Measurements from ENCODE around the gene SIX1.

Gene SIX1

DNA sequence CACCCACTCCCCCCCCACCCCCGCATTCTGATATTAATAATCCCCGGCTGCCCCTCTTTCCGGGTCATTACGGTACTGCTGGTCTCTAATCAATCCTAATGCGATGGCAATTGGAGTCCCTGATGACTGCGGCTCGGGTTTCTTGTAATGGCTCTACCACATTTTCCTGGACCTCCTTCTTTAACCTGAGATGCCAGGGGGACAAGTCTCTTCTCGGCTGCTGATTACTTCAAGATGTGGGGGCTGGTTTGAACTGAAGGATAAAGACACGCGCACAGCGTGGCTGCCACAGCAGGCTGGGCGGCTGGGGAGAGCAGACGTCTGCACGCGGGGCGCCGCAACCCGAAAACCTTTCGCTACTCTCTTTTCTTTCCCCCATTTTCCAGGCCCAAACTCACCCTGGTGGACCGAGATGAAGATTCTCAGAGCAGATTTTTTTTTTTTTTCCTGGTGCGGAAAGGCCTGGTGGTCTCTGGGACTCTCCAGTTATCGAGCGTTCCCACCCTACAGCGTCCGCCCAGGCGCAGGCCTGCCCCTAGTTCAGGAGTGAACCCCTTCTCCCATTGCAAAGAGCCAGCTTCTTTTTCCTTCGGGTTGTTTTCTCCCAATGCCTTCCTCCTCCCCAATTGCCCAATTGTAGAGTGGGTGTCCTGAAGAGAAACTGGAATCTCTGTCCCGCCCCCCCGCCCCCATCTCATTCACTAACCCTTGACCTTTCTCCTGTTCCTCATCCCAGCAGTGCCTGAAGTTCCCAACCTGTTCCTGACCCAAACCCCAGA is 6.0 kb upstream of the SIX1 start:
- DNase-seq (ENCODE audit: low spot score): no peak

DNA sequence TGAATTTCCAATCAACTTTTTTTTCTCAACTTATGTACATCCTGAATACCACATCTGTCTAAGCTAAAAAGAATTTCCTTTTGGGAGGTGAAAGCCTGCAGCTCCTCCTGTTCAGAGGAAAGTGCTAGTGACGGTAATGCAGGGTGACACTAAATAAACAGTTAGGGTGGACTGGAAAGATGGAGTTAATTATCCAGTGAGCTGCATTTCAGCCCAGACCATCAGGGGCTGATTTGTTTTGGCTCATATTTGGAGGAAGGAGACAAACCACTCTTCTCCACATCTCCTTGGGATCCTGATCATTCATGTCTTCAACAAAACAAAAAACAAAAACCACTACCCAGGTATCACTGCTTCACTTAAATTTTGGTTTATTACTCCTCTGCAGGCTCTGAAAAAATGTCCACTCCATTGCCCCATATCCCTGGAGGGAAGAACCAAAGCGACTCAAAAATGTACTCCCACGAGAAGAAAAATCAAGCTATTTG is 5.1 kb upstream of the SIX1 start:
- no peak for DNase-seq (ENCODE audit: low spot score)

DNA sequence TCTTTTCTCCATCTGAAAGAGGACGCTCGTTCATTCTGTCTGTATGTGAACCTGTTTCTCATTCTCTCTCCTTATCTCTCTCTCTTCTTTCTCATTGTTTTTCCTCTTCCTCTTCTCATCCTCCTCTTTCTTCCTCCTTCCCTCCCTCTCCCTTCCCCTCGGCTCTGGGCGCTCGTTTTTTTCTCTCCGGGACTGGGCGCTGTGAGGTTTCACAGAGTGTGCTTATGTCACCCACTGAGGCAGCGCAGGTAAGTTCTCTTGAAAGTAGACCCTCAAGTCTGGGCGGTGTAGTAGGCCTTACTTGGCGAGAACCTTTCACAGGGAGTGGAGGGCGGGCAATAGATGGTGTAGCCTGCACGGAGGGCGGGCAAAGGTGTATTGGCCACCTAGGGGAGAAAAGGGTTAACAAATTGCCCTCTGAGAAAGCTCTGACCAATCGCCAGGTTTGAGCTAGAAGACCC is 4.5 kb upstream of the SIX1 start:
- DNase-seq (ENCODE audit: low spot score): no peak

DNA sequence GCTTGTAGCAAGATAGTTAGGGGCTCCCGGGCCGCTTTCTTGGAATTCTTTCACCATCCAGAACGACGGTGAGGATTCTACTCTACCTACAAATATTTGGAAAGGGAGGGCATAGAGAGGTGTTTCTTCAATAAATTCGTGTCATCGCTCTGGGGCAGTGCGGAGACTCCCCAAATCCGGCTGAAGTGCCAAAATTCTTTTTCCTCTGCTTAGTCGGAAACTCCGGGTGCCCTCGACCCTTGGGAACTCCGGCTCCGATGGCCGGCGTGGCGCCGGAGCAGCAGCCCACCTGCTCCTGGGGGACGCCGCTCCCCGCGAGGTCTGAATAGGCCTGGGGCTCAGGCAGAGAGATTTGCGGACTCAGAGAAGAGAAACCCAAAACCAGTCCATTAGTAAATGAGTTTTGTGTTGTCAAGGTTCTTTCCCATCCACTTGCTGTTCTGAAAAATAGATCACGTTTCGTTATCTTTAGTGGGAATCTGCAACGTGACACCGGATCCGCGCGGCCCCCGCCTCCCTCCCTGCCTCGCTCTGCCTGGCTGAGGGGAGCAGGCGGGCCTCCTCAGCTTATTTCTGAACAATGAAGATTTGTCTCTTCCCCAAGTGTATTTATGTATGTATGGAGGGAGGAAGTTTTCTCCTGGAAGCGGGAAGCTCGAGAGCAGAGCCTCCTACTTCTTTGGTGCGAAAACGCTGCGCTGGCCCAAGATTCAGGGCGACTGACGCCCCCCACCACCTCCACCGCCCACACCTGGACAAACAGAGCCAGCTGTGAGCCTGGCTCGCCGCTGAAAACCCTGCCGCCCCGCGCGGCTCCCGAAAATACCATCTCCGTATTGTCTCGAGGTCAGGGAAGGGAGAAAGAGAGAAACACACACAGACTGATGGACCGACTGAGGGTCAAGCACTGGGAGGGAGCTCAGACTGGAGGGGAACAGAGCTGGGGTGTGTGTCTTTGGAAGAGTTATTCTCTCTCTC is 3.7 kb upstream of the SIX1 start:
- no peak for DNase-seq (ENCODE audit: low spot score)

DNA sequence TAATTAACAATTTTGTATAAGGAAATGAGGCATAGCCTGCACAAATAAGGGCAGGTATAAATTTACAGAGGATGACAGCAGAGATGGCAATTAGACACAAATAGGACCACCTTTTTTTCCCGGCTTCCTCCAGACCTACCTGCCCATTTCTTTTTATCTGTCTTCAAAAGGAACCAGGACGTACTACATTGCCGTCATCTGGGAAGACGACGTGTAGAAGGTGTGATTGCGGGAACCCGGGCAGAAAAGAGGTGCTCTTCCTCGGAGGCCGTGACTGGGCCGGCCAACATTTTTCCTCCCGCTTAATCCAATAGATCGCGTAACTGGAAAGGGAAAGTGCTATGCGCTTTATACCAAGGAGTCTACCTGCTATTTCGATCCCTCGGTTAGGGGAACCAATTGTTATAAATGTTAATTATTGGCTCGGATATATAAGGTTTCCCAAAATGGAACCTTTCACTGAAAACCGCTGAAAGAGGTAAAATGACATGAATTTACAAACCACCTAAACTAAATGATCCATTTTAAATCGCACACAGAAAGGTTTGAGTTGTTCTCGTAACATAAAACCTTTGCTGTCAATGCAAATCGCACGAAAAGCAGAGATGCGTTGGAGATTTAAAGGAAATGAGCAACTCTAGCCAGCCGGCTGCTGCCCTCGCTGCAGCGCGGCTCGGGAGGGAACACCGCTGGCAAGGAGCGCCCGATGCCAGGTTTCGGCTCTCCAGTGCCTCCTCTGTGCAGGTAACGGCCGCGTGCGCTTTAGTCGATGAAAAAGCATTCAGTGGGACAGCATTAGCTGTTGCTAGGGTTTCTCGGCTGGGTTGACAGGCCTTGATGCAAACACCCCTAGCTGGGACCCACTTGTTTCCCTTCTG is 2.8 kb upstream of the SIX1 start:
- no peak for DNase-seq (ENCODE audit: low spot score)

DNA sequence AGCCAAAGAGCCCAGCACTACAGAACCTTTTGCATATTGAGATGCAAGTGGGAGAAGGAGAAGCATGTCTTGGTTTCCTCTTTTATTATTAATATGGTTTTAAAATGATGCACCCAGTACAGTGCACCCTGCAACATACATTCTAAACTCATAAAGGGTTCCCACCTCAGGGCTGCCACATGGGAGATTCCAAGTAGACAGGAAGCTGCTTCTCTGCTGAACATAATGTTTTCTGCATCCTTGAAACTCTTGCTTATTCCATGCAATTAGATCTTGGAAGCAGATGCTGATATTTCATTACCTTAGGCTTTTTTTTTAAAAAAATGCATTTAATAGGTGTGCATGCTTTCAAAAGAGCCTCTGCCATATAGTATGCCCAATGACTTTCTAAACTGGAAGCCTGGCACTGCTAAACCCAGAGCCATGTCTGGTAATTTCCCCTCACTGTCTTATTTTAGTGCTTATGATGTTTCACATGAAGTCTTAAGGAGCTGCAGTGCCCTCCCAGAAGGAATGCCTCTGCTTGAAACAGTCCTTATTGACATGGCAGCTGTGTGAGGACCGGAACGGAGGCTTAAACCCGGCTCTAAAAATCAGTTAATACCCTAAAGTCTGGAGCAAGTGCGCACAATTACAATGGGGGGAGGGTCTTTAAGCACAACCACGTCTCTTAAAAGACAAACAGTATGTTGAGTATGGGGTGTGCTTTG is 2.0 kb upstream of the SIX1 start:
- no peak for DNase-seq (ENCODE audit: low spot score)

DNA sequence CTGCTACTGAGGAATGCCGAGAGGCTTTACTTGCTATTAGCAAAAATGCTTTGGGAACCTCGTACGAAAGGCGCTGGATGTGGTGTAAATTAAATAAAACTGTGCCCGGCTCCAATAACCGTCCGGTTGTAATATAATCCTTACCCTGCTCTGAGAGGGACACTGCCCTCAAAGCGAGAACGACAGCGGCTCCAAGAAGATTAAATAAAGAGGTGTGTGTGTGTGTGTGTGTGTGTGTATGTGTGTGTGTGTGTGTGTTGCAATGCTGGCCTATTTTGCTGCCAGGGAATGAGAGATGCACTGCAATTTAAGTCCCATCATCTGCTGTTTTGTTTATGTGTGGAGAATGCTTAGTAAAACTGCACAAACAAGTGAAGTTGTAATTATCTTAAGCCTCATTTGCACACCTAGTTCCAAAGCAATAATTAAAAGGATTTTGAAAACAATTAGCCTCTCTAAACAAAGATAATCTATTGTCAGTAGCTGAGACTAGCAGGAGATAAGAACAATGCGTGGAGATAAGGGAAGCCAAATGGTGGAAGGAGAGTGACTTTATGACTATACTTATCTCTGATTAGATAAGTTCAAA is 1.2 kb upstream of the SIX1 start:
- DNase-seq (ENCODE audit: low spot score): no peak

DNA sequence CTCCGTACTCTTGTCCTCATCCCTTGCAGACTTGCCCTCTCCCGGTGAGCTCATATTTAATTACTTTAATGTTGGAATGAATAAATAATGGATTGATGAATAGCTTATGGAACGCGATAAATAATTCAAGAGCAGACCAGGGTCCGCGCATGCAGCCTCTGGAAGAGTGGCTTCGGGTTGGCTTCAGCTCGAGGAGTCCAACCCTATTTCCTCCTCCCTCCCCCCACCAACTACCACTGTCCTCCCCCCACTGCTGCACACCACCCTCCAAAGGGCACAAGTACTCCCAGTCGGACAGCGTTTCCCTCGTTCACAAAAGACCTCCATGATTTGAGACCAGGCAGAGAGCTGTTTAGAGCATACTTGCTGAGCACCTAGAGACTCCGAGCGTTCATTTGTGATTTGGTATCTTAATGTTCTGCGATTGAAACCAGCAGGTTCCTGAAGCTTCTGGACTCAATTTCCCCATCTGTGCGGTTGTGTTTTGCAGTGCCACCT is 647 bp upstream of the SIX1 start:
- DNase-seq (ENCODE audit: low spot score): no peak

DNA sequence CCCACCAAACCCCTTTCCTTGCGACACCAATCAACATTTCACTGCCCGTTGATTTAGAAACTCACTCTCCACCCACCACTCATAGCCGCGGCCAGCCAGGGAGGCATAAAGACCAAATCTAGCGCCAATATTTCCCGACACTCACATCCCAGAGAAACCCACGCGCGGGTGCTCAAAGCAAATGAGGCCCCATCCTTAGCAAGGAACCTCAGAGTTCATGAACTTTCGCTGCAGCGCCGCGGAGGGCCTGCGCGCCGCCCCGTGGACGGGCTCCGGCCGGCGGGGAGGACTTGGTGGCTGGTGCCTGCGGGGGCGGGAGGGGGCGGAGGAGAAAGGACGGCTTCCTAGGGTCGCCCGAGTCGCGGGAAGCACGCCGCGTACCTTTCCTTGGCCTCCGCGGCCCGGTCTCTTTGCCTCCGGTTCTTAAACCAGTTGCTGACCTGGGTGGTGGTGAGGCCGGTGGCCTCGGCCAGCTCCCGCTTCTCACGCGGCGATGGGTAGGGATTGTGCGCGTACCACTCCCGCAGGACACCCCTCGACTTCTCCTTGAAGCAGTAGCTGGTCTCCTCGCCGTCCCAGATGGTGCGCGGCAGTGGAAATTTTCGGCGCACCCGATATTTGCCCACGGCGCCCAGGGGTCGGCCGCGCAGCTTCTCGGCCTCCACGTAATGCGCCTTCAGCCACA is 886 bp downstream of the SIX1 start:
- no peak for DNase-seq (ENCODE audit: low spot score)

DNA sequence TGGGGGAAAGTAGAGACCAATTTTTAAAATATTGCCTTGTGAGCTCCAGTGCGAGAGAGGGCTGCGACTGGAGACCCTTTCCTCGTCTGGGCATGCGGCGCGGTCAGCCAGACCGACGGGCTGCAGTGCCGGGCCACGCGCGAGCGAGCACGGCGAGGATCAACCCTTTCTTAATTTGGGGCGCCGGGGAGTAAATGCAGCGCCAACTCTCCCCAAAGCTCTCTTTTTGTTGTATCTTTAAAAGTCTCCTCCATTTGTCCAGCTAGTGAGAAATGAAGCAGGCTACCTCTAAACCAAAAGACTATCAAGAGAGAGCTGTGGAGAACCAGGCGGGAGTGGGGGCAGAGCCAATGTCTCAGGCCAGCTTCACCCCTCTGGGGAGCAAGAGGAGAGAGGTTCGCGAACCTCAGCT is 1.4 kb downstream of the SIX1 start:
- no peak for DNase-seq (ENCODE audit: low spot score)

DNA sequence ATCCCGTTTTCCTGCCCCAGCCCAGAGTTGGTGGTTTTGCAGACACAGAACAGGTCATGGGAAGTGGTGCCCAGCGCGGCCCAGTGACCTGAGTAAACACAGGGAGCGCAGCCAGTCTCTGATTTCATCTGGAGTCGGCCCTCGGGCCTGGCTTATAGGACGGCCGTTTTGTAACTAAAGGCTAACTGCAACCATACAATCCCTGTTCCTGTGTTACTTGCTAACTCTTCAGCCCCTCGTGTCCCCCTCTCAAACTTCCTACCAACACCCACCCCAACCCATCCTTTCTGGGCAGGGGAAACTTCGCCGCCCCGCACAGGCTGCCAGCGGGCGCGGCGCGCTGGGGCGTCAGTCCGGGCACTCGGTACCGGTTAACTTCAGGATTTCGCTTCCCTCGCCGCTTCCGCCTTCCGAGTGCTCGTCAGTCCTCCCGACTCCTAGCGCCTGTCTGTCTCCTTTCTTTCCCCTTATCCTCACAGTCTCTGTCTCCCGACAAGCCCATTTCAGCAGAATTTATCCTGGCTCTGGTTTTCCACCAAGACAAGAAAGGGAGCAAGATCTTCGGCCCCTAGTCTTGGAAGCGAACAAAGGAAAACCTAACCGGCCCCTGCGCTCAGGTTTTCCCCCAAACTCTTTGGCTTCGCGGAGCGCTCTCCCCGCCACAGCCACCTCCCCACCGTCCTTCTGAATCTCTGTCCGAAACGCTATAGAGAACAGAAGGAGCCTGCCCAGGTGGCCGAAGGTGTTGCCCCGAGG is 2.0 kb downstream of the SIX1 start:
- no peak for DNase-seq (ENCODE audit: low spot score)

DNA sequence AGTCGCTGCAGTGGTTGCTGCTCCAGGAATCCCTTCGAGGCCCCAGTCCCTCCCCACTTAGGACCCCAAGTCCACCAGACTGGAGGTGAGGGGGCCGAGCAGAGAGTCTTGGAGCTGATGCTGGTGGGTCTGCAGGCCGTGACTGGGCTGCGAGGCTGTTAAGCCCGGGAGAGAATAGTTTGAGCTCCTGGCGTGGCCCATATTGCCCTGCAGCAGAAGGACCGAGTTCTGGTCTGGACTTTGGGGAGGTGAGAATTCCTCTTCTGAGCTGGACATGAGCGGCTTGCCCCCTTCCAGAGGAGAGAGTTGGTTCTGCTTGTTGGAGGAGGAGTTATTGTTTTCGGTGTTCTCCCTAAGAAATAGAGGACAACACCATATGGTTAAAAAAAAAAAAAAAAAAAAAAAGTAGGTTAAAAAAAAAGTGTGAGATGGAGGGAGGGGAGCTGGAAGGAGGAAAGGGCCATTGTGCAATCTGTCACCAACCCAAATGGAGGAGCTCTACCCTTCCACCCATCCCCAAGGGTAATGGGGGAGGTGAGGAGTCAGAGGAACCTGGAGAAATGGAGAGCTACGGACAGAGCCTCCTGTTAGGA is 3.0 kb downstream of the SIX1 start:
- DNase-seq (ENCODE audit: low spot score): no peak

DNA sequence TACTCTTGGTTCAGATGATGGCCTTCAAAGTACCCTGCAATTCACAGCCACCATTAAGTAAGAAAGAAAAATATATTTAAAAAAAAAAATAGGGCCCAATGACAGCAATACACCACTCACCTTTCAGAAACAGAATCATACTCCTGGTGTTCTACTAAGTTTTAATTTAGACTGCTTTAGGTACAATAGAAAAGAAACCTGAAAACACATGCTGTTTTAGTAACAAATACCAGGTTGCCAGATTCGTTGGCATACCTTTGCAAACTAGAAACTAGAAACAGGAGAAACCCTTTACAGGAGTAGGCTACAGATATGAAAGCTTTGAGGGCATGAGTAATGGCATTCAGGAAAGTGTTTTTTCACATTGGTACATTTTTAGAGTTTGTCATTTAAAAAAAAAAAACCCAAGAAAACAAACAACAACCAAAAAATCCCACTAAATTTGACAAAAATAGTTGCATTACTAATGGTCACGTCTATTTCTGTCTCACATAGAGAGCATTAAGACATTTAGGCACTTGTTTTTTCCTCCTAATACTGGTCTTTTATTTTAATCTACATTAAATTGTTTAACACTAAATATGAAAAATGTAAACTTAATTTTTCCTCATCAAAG is 4.0 kb downstream of the SIX1 start:
- DNase-seq (ENCODE audit: low spot score): no peak

DNA sequence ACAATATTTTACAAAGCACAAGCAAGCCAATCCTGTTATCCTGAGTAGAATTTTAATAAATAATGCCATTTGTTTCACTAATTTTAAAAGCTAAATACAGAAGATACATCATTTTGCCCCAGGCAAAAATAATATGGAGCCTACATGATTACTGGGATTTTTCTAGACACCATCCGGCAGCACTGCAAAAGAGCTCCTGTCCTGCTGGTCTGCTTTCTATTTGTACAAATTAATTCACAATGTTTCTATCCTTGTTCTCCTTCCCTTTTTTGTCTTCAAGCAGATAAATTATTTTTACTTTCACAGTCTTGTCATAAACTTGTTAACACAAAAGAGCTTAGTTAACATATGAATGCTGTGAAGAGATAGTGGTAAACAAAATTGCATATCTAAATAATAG is 4.6 kb downstream of the SIX1 start:
- DNase-seq (ENCODE audit: low spot score): no peak

DNA sequence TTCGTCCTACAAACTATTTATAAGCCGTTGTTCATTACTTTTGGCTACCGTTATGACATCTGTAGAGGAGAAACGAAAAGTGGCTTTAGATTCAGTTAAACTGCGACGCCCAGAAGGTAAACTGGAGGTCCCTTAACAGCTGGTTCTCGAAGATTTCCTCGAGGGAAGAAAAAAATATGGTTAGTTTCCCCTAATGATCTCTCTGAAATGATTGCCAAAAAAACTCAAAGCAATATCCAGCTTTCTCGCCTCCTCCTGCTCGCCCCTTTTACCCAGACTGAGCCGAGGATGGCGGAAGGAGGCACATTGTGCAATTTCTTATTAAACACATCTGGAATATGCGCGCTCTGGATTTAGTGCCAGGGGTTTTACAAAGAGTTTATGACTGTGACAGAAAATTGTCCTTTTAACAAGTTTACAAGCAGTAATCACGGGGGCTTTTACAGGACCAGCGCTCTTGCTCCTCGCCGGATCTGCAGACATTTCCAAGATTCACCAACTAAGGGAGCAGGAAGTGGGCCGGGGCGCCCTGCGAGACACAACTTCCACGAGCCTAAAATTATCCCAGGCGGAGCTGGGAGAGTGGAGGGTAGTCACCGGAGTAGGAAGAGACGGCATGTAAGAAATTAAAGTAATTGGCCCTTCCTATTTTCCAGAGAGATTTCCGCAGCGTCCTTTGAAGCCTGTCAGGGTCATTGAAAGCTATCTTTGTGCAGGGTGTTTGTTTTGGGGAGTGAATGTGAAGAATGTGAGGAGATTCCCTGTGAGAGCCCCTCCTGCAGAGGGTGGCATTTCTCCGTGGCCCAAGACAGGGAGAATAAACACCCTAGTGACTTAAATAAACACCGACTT is 5.6 kb downstream of the SIX1 start:
- no peak for DNase-seq (ENCODE audit: low spot score)

DNA sequence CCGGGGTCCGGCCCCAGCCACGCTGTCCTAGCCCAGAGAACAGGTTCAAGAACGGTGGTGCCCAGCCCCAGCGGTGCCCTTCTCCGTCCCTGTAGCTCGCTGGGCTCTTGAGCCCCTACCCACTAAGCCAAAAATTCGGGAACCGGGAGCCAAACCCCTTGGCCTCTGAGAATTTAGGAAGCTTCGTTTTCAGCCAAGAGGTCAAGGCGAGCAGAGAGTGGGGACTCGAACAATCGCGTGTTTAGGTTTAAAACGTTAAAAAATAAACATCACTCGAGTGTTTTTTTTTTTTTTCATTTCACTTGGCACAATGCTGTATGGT is 6.2 kb downstream of the SIX1 start:
- DNase-seq (ENCODE audit: low spot score): no peak

DNA sequence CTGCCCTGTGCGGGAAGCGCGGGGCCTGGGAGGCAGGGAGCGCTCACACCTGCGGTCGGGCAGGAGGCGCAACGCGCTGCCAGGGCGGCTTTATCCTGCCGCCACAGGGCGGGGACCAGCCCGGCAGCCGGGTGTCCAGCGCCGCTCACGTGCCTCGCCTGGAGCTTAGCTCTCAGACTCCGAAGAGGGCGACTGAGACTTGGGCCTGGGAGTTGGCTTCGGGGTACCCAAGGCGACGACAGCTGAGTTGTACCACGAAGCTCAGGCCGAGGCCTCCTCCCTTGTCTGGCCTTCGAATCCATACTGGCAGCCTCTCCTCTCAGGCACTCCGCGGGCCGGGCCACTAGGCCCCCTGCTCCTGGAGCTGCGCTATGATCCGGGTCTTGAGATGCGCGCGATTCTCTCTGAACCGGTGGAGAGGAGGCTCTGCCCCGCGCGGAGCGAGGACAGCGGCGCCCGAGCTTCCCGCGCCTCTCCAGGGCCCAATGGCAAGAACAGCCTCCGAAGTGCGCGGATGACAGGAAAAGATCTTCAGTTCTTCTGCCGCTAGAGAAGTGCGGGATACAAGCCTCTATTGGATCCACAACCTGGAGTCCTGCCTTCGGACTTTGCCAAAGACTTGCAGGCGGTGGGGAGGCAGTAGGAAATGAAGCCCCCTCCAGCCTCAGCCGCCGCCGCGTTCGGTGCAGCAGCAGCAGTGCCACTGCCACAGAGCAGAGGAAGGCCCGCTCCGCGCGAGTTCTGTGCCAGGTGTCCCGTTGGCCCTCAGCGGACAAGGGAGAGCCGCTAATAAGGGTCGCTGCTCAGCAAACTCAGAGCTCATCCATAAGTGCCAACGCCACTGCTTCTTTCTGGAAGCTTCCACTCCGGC is 6.8 kb downstream of the SIX1 start:
- no peak for DNase-seq (ENCODE audit: low spot score)

Data from COLO829 (cell line).